Measurements from ENCODE around the gene HMGCR.

Gene HMGCR

DNA sequence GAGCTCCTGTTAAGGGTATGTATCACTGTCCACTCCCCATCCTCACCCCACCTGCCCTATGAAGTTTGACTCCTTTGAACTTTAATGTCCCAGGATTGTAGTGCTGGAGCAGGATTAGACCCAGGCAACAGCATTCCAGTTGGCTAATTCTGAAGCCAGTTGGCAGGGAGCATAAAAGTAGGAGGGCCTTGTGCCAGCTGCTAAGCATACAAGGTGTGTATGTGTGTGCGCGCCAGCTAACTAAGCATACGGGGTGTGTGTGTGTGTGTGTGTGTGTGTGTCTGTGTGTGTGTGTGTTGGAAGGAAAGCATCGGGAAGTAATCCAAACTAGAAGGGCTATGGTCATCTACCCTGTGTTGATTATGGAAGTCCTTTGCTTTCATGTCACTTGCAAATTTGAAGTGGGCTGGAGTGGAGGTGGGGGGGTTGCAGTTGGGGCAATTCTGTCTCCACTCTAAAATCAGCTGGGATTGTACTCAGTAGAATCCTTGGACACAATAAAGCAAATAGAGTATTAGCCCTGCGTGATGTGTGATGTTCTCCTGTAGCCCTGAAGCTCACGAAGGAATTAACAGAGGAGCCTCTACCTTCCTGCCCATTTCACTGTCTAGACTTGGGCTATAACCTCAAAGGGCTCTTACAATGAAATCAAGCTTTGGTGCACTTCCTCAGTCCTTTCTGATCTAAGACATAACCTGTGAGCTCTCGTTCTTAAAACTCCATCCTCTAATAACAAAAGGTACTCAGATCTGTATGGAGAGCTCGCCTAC, 26.9 kb downstream of the HMGCR start:
- H3K4me1 ChIP-seq (ENCODE audit: control insufficient read depth, insufficient read depth, low read length), result no peaks in the 10 kb centered on the region
- no peak for DNase-seq (ENCODE audit: low read depth)
- H3K9me3 ChIP-seq (ENCODE audit: control insufficient read depth, low read length), result no peaks in the 10 kb centered on the region
- no peak overlapping the region for H3K9ac ChIP-seq (ENCODE audit: low read length)
- H3K36me3 ChIP-seq (ENCODE audit: control insufficient read depth, insufficient read depth, low read length, severe bottlenecking), result peaks cover 52% of the 10 kb centered on the region
- H3K27me3 ChIP-seq (replicated peaks; ENCODE audit: control insufficient read depth, insufficient read depth, low read length), result no peaks in the 10 kb centered on the region
- no peak overlapping the region for H3K4me3 ChIP-seq (ENCODE audit: low read length)

DNA sequence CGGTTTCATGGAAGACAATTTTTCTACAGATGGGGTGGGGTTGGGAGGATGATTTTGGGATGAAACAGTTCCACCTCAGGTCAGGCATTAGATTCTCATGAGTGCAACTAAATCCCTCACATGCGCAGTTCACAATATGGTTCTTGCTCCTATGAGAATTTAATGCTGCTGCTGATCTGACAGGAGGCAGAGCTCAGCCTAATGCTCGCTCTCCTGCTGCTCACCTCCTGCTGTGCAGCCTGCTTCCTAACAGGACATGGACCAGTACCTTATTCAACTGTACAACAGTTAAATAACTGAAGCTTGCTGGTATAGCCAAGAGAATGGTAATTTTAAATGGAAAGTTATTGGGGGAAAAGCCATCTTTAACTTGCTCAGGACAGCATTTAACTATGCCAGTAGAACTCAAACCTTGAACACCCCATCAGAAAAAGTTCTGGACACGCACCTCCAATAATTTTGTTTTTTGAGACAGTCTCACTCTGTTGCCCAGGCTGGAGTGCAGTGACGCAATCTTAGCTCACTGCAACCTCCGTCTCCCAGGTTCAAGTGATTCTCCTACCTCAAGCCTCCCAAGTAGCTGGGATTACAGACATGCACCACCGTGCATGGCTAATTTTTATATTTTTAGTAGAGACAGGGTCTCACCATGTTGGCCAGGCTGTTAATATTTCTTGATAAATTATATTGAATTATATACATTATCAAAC, 27.7 kb downstream of the HMGCR start:
- no peaks in the 10 kb centered on the region for H3K4me1 ChIP-seq (ENCODE audit: control insufficient read depth, insufficient read depth, low read length)
- DNase-seq (ENCODE audit: low read depth), result no peak
- peaks cover 43% of the 10 kb centered on the region for H3K36me3 ChIP-seq (ENCODE audit: control insufficient read depth, insufficient read depth, low read length, severe bottlenecking)
- no peaks in the 10 kb centered on the region for H3K27me3 ChIP-seq (replicated peaks; ENCODE audit: control insufficient read depth, insufficient read depth, low read length)
- H3K4me3 ChIP-seq (ENCODE audit: low read length), result no peak overlapping the region
- H3K9me3 ChIP-seq (ENCODE audit: control insufficient read depth, low read length), result no peaks in the 10 kb centered on the region
- H3K9ac ChIP-seq (ENCODE audit: low read length), result no peak overlapping the region

DNA sequence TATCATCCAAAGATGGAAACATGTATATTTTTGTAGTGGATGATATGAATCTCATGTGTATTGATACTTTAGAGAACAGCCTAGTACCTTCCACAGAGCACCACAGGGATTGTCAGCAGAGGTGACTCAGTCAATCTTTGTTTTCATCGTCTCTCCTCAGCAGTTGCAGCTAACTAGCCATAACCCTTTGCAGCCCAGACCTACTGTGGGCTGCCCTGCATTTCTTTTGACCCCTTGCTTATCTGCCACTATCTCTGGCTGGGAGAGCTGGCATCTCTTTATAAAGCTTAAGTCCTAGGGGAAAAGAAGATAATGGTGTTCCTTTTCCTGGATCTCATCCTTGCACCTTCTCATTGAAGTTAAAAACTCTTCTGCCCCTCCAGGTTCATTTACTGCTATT, 28.7 kb downstream of the HMGCR start:
- DNase-seq (ENCODE audit: low read depth), result no peak
- no peaks in the 10 kb centered on the region for H3K4me1 ChIP-seq (ENCODE audit: control insufficient read depth, insufficient read depth, low read length)
- no peak overlapping the region for H3K4me3 ChIP-seq (ENCODE audit: low read length)
- H3K27me3 ChIP-seq (replicated peaks; ENCODE audit: control insufficient read depth, insufficient read depth, low read length), result no peaks in the 10 kb centered on the region
- peaks cover 33% of the 10 kb centered on the region for H3K36me3 ChIP-seq (ENCODE audit: control insufficient read depth, insufficient read depth, low read length, severe bottlenecking)
- no peak overlapping the region for H3K9ac ChIP-seq (ENCODE audit: low read length)
- no peaks in the 10 kb centered on the region for H3K9me3 ChIP-seq (ENCODE audit: control insufficient read depth, low read length)

DNA sequence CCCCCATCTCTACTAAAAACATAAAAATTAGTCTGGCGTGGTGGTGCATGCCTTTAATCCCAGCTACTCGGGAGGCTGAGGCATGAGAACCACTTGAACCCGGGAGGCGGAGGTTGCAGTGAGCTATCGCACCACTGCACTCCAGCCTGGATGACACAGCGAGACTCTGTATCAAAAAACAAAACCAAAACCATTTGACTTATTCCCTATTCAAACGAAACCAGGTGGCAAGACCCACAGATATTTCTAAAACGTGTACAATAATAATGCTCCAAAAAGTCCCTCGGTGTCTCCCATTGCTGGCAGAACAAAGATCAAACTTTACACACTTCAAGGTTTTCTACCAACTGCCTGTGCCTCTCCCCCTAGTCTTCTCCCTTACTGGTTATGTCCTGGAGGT, 29.8 kb downstream of the HMGCR start:
- no peaks in the 10 kb centered on the region for H3K4me1 ChIP-seq (ENCODE audit: control insufficient read depth, insufficient read depth, low read length)
- no peak overlapping the region for H3K4me3 ChIP-seq (ENCODE audit: low read length)
- no peak for DNase-seq (ENCODE audit: low read depth)
- peaks cover 30% of the 10 kb centered on the region for H3K36me3 ChIP-seq (ENCODE audit: control insufficient read depth, insufficient read depth, low read length, severe bottlenecking)
- no peaks in the 10 kb centered on the region for H3K9me3 ChIP-seq (ENCODE audit: control insufficient read depth, low read length)
- no peak overlapping the region for H3K9ac ChIP-seq (ENCODE audit: low read length)
- no peaks in the 10 kb centered on the region for H3K27me3 ChIP-seq (replicated peaks; ENCODE audit: control insufficient read depth, insufficient read depth, low read length)

DNA sequence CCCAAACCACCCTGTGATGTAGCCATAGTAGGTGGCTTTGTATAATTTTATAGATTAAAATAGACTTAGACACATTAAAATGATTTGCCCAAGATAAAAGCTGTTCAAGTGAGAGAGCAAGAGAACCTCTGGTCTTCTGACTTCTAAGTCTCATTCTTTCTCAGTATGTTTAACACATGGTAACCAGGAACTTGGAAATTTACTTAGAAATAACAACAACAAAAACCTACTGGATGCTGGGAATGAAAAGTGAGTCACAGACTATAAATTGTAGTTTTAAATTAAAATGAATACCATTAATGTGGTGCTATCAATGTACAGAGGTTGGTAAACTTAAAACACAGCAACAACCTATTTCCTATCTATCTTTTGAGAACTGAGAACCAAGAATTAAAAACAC, 30.4 kb downstream of the HMGCR start:
- Histone ChIP-seq H3K9me3 (ENCODE audit: control insufficient read depth, low read length) (no peaks in the 10 kb centered on the region), H3K4me3 (ENCODE audit: low read length) (no peak overlapping the region), H3K27me3 (replicated peaks; ENCODE audit: control insufficient read depth, insufficient read depth, low read length) (no peaks in the 10 kb centered on the region), H3K4me1 (ENCODE audit: control insufficient read depth, insufficient read depth, low read length) (no peaks in the 10 kb centered on the region), H3K9ac (ENCODE audit: low read length) (no peak overlapping the region), H3K36me3 (ENCODE audit: control insufficient read depth, insufficient read depth, low read length, severe bottlenecking) (peaks cover 28% of the 10 kb centered on the region)
- DNase-seq (ENCODE audit: low read depth), result peak; percentile 14

DNA sequence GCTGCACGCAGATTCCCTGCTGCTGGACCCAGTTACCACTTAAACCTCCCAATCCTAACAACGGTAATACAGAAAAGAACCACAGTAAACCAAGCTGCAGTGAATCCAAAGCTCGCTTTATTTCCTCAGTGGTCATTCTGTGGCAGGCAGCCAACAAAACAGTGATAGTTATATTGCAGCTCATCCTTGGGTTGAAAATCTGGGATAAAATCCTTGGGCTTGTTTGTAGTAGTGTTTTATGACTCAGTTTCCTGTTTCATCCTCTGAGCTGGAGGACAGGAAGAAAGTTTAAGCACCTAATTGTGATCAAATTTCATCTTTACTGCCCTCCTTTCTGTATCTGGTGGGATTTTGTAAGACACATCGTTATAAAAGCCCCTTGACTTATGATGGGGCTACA, 31.4 kb downstream of the HMGCR start:
- Histone ChIP-seq H3K4me1 (ENCODE audit: control insufficient read depth, insufficient read depth, low read length) (no peaks in the 10 kb centered on the region), H3K27me3 (replicated peaks; ENCODE audit: control insufficient read depth, insufficient read depth, low read length) (no peaks in the 10 kb centered on the region), H3K9me3 (ENCODE audit: control insufficient read depth, low read length) (no peaks in the 10 kb centered on the region), H3K9ac (ENCODE audit: low read length) (no peak overlapping the region), H3K36me3 (ENCODE audit: control insufficient read depth, insufficient read depth, low read length, severe bottlenecking) (peaks cover 27% of the 10 kb centered on the region), H3K4me3 (ENCODE audit: low read length) (no peak overlapping the region)
- DNase-seq (ENCODE audit: low read depth), result no peak

DNA sequence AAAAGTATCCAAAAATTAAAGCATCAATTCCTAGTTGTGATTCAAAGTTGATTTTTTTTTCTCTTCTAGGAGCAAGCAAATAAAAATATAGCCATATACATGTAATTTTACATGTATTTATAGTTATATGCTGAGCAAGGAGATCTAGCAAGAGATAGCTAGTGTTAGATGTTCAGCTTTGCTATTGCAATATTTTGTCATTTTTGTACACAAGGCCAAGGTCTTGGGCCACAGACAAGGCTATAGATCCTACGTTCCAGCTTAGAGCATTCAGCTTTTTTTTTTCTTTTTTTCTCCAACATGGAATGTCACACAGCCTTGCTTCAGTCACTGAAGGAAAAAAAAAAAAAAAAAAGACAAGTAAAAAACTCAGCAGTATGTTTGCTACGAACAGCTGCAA, 36.8 kb downstream of the HMGCR start:
- H3K9me3 ChIP-seq (ENCODE audit: control insufficient read depth, low read length), result no peaks in the 10 kb centered on the region
- DNase-seq (ENCODE audit: low read depth), result no peak
- no peak overlapping the region for H3K9ac ChIP-seq (ENCODE audit: low read length)
- no peak overlapping the region for H3K4me3 ChIP-seq (ENCODE audit: low read length)
- H3K27me3 ChIP-seq (replicated peaks; ENCODE audit: control insufficient read depth, insufficient read depth, low read length), result no peaks in the 10 kb centered on the region
- peaks cover 69% of the 10 kb centered on the region for H3K36me3 ChIP-seq (ENCODE audit: control insufficient read depth, insufficient read depth, low read length, severe bottlenecking)
- H3K4me1 ChIP-seq (ENCODE audit: control insufficient read depth, insufficient read depth, low read length), result no peaks in the 10 kb centered on the region

DNA sequence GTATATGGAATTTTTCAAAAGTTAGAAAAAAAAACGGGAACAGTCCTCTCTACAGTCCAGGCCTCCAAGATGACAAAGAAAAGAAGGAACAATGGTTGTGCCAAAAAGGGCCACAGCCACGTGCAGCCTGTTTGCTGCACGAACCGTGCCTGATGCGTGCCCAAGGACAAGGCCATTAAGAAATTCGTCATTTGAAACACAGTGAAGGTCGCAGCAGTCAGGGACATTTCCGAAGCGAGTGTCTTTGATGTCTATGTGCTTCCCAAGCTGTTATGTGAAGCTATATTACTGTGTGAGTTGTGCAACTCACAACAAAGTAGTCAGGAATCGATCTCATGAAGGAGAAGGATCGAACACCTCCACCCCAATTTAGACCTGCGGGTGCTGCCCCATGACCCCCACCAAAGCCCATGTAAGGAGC, 37.4 kb downstream of the HMGCR start:
- Histone ChIP-seq H3K36me3 (ENCODE audit: control insufficient read depth, insufficient read depth, low read length, severe bottlenecking) (peaks cover 75% of the 10 kb centered on the region), H3K4me1 (ENCODE audit: control insufficient read depth, insufficient read depth, low read length) (no peaks in the 10 kb centered on the region), H3K9me3 (ENCODE audit: control insufficient read depth, low read length) (no peaks in the 10 kb centered on the region), H3K4me3 (ENCODE audit: low read length) (no peak overlapping the region), H3K9ac (ENCODE audit: low read length) (no peak overlapping the region), H3K27me3 (replicated peaks; ENCODE audit: control insufficient read depth, insufficient read depth, low read length) (no peaks in the 10 kb centered on the region)
- no peak for DNase-seq (ENCODE audit: low read depth)

DNA sequence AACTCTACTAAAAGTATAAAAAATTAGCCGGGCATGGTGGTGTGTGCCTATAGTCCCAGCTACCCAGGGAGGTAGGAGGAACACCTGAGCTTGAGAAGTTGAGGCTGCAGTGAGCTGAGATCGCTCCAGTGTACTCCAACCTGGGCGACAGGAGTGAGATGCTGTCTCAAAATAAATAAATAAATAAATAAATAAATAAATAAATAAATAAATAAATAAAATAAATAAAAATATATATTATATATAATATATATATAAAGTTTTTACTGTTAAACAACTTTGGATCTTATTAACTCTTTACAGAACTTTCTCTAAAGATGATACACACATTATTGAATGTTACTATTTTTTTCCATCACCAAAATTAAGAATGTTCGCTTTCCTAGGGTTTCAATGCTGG, 38.4 kb downstream of the HMGCR start:
- Histone ChIP-seq H3K9me3 (ENCODE audit: control insufficient read depth, low read length) (no peaks in the 10 kb centered on the region), H3K36me3 (ENCODE audit: control insufficient read depth, insufficient read depth, low read length, severe bottlenecking) (peaks cover 85% of the 10 kb centered on the region), H3K27me3 (replicated peaks; ENCODE audit: control insufficient read depth, insufficient read depth, low read length) (no peaks in the 10 kb centered on the region), H3K4me3 (ENCODE audit: low read length) (no peak overlapping the region), H3K9ac (ENCODE audit: low read length) (no peak overlapping the region), H3K4me1 (ENCODE audit: control insufficient read depth, insufficient read depth, low read length) (no peaks in the 10 kb centered on the region)
- DNase-seq (ENCODE audit: low read depth), result no peak

DNA sequence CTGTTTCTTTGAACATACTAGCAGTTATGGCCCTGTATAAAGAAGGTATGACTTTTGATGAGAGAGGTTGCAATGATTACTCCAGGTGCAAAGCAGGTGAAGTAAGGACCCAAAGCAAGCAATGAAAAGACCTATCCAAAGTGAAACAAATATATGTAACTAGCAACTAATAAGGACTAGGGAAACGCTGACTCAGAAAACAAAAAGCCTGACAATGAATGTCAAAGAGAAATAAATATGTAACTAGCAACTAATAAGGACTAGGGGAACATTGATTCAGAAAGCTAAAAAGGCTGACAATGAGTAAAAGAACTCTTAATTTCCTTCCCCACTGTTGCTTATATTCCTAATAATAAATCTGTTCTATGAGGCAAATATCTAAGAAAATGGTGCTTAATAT, 43.1 kb downstream of the HMGCR start:
- H3K36me3 ChIP-seq (ENCODE audit: control insufficient read depth, insufficient read depth, low read length, severe bottlenecking), result peaks cover 94% of the 10 kb centered on the region
- no peak for DNase-seq (ENCODE audit: low read depth)
- H3K27me3 ChIP-seq (replicated peaks; ENCODE audit: control insufficient read depth, insufficient read depth, low read length), result no peaks in the 10 kb centered on the region
- H3K4me3 ChIP-seq (ENCODE audit: low read length), result no peak overlapping the region
- H3K4me1 ChIP-seq (ENCODE audit: control insufficient read depth, insufficient read depth, low read length), result no peaks in the 10 kb centered on the region
- H3K9ac ChIP-seq (ENCODE audit: low read length), result no peak overlapping the region
- H3K9me3 ChIP-seq (ENCODE audit: control insufficient read depth, low read length), result no peaks in the 10 kb centered on the region

DNA sequence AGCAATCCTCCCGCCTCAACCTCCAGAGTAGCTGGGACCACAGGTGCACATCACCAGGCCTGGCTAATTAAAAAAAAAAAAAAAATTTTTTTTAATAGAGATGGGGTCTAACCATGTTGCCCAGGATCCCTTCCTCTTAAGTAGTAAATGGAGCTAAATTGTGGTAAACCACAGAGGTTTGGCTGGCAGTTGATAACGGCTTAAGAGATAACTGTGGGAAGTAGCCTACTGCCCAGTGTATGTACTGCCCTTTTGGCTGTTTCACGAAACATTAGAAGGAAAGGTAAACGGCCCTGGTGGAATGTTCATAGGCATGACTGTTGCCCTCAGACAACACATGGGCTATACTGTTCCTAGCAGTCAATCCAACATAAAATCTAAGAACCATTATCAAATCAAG, 44.4 kb downstream of the HMGCR start:
- no peak overlapping the region for H3K9ac ChIP-seq (ENCODE audit: low read length)
- H3K36me3 ChIP-seq (ENCODE audit: control insufficient read depth, insufficient read depth, low read length, severe bottlenecking), result peaks cover 98% of the 10 kb centered on the region
- no peak overlapping the region for H3K4me3 ChIP-seq (ENCODE audit: low read length)
- H3K4me1 ChIP-seq (ENCODE audit: control insufficient read depth, insufficient read depth, low read length), result no peaks in the 10 kb centered on the region
- H3K9me3 ChIP-seq (ENCODE audit: control insufficient read depth, low read length), result no peaks in the 10 kb centered on the region
- no peak for DNase-seq (ENCODE audit: low read depth)
- no peaks in the 10 kb centered on the region for H3K27me3 ChIP-seq (replicated peaks; ENCODE audit: control insufficient read depth, insufficient read depth, low read length)
